OCI-M1 (cell line): ENCODE data around the gene ZNF804B.

Experiments
- DNase-seq: peaks from one replicate; lab custom pipeline; 2025; lab: John Stamatoyannopoulos, UW

The ZNF804B gene

GRCh38 chr7:88759230-88760135, at the start of gene ZNF804B:
Gene ZNF804B (plus strand): TSS chr7:88759700. CDS start chr7:88759977, 277 bp downstream.
- no peak for DNase-seq

- DNase-seq, result no peak
Observed at GRCh38 chr7:88735920-88736319, 23.6 kb upstream of the ZNF804B start.

- DNase-seq, result no peak
Observed at GRCh38 chr7:88737632-88738031, 21.9 kb upstream of the ZNF804B start.

- DNase-seq, result no peak
Observed at GRCh38 chr7:88746126-88746525, 13.4 kb upstream of the ZNF804B start.

GRCh38 chr7:88756802-88757201, 2.7 kb upstream of the ZNF804B start:
- DNase-seq, result peak; percentile 65

GRCh38 chr7:88757371-88757770, 2.1 kb upstream of the ZNF804B start:
- no peak for DNase-seq

- DNase-seq, result peak; percentile 79
Observed at GRCh38 chr7:88758381-88759229, 895 bp upstream of the ZNF804B start.

GRCh38 chr7:88760136-88760515, 626 bp downstream of the ZNF804B start:
- no peak for DNase-seq

GRCh38 chr7:88761779-88762178, 2.3 kb downstream of the ZNF804B start:
- DNase-seq, result no peak

- DNase-seq, result no peak
Observed at GRCh38 chr7:88771417-88771816, 11.9 kb downstream of the ZNF804B start.

- no peak for DNase-seq
Observed at GRCh38 chr7:88772776-88773175, 13.3 kb downstream of the ZNF804B start.

- DNase-seq, result no peak
Observed at GRCh38 chr7:88775838-88776237, 16.3 kb downstream of the ZNF804B start.

- DNase-seq, result no peak
Observed at GRCh38 chr7:88787777-88788176, 28.3 kb downstream of the ZNF804B start.

GRCh38 chr7:88789480-88790064, 30.1 kb downstream of the ZNF804B start:
- DNase-seq, result peak; percentile 68

- DNase-seq, result no peak
Observed at GRCh38 chr7:88791891-88792290, 32.4 kb downstream of the ZNF804B start.

- DNase-seq, result no peak
Observed at GRCh38 chr7:88792361-88792760, 32.9 kb downstream of the ZNF804B start.

- no peak for DNase-seq
Observed at GRCh38 chr7:88795553-88795952, 36.1 kb downstream of the ZNF804B start, which contains the start of gene TEX47. Gene TEX47 (minus strand): TSS chr7:88795737. CDS start chr7:88794942, 795 bp downstream.

- no peak for DNase-seq
Observed at GRCh38 chr7:88801046-88801445, 41.5 kb downstream of the ZNF804B start.

- DNase-seq, result no peak
Observed at GRCh38 chr7:88806280-88807037, 47.0 kb downstream of the ZNF804B start.

- DNase-seq, result no peak
Observed at GRCh38 chr7:88818552-88818951, 59.1 kb downstream of the ZNF804B start.

GRCh38 chr7:88826222-88826621, 66.7 kb downstream of the ZNF804B start:
- no peak for DNase-seq
